GM03348 (cell line): ENCODE results near the gene UNC93A.
"Not testable (repeated sequence)": the region's sequence is repeated elsewhere in the genome, so short reads cannot be mapped to it uniquely, and the experiment has no call there.

Experiments
- DNase-seq: peaks from one replicate; pipeline ENCODE4 v3.0.0; 2012; ENCODE audit warnings: low spot score

The UNC93A gene

DNA sequence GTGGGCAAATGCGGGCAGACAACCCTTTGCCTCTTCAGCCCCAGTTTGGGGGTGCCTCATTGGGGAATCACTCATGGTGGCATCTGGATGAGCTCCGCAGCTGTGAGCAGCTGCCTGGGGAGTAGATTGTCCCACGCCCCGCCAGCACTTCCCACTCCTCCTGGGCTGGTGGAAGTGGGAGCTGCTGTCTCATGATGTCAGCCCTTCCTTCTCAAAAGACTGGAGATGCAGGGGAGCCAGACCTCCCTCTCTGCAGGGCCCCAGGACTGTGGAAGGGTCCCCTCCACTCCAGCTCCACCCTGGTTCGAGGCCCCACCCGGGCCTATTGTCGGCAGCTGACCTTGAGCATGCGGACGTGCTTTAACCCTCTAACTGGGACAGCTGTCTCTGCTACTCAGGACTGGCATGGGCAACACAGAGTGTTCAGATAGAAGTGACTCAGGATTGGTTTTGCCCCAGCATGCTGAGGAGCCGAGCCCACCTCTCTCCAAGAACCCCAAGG is 2.0 kb downstream of the UNC93A start:
- DNase-seq: no peak

DNA sequence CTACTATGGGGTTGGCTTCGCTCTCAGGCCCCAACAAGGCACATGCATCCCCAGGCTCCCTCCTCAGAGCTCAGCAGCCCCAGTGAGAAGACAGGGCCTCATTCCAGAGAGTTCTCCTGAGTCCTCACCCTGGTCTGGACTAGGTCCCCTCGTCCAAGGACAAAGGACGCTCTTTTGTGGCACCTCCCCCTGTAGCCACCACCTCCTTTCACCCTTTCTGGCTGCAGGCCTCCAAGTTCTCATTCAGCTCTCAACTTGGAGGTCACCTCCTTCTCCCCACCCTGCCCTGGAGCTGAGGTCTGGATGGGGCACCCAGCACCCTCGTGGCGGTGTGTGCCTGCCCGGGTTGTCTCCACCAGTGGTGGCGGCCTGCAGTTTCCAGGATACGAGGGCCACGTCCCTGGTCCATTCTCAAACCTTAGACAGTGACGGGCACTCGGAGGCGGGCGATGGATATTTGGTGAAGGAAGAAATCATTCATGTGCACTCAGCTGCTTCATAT is 2.5 kb downstream of the UNC93A start:
- no peak for DNase-seq

DNA sequence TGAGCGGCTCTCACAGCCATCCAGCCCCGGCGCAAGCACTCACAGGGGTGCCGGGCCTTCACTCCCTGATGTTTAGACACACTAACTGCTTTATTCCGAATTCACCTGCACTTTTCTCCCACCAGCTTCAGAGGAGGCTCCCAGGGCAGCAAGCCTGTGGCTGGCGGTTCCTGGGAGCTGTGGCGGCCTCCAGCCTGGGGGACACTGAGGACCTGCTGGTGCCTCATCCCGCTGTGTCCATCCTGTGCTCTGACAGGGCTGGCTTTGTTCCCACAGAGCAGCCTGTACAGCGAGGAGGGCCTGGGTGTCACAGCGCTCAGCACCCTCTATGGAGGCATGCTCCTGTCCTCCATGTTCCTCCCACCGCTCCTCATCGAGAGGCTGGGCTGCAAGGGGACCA is 3.1 kb downstream of the UNC93A start:
- no peak for DNase-seq

DNA sequence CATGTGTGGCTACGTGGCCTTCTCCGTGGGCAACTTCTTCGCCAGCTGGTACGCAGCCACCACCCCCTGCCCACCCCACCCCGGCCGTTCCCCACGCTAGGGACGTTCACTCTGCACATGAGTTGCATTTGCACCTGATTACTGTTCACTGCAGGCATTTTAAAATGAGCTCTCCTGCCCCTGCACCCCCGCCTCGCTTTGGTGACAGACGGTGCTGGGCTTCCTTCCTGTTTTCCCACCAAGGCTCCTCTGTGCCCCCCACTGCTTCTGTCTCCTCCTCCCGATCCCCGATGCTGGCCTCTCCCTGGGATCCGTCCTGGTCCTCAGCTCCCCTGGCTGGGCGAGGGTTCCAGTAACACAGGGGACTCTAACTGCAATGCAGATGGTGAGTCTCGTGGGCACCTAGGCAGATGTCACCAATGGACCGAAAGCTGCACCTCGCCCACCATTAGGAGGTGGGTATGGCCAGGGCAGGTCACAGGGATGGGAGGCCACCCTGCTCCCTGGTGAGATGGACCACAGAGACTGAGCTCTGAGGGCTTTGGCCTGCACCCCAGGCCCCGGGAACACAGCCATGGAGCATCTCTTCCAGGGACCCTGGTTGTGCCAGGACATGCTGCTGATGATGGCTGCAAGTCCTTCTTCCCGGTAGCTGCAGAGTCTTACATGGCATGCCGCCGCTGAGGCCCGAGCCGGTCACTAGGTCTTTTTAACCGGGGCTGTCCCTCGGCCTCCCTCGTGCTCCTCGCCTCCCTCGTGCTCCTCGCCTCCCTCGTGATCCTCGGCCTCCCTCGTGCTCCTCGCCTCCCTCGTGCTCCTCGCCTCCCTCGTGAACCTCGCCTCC is 3.8 kb downstream of the UNC93A start:
- DNase-seq: no peak

DNA sequence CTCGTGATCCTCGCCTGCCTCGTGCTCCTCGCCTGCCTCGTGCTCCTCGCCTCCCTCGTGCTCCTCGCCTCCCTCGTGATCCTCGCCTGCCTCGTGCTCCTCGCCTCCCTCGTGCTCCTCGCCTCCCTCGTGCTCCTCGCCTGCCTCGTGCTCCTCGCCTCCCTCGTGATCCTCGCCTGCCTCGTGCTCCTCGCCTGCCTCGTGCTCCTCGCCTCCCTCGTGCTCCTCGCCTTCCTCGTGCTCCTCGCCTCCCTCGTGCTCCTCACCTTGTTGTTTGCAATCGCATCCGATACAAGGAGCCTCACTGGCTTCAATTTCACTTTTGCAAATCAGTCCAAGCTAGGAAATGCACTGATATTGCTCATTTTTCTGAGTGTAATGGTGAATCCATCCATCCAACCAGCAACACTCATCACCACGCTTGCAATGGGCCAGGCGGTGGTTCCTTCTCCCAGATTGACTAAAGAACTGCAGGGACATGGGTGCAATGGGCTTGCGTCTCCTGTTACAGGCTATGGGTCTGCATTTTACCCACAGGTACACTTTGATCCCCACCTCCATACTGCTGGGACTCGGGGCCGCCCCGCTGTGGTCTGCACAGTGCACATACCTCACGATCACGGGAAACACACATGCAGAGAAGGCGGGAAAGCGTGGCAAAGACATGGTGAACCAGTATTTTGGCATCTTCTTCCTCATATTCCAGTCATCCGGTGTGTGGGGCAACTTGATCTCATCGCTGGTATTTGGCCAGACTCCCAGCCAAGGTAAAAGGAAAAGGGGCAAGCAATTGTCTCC is 4.6 kb downstream of the UNC93A start:
- no peak for DNase-seq

DNA sequence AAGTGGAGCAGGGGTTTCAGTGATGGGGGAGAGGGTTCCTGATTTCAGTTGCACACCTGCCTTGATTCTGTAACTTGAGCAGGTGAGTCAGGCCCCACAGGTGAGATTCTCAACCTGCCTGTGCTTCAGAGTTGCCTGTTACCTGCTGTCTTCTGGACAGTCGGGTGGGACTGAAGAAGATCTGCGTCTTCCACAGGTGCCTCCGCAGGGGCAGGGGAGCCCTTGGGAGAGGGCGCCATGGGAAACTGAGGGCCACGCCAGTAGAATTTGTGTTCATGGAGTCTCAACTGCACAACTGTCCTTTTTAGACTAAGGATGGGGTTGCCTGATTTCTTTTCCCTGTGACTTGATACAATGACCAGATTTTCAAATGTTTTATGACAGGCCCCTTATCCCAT is 5.2 kb downstream of the UNC93A start:
- DNase-seq: no peak

DNA sequence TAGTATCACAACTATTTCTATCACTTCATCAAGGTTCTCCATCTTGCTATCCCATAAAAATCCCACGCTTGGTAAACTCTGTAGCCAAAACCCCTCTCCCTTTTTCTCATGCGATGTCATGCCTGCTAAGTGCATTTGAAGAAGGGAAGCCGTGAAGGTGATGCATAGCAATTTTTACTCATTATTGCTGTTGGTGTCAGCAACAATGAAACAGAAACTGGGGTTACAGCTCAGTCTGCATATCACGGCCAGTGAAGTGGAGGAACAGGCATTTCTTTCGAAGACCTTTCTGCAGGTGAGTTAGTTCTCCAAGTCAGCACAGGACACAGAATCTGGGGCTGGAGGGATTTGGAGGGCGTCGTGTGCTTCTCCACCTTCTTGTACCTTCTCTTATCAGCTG is 5.8 kb downstream of the UNC93A start:
- DNase-seq: no peak

DNA sequence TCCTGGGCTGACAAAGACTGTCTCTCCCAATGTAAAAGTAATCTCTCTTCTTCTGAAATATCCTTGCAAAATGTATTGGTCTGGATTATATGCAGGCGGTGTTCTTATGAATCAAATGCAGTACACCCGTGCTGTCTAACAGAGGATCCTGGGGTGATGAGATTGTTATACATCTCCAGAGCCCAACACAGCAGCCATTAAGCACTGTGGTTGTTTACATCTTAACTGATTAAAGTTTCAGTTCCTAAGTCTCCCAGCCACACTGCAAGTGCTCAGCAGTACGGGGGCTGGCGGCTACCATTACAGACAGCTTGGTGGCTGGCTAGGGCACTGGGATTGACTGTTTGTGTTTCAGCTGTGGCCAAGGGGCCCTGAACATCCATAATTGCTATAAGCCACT is 7.0 kb downstream of the UNC93A start:
- no peak for DNase-seq

DNA sequence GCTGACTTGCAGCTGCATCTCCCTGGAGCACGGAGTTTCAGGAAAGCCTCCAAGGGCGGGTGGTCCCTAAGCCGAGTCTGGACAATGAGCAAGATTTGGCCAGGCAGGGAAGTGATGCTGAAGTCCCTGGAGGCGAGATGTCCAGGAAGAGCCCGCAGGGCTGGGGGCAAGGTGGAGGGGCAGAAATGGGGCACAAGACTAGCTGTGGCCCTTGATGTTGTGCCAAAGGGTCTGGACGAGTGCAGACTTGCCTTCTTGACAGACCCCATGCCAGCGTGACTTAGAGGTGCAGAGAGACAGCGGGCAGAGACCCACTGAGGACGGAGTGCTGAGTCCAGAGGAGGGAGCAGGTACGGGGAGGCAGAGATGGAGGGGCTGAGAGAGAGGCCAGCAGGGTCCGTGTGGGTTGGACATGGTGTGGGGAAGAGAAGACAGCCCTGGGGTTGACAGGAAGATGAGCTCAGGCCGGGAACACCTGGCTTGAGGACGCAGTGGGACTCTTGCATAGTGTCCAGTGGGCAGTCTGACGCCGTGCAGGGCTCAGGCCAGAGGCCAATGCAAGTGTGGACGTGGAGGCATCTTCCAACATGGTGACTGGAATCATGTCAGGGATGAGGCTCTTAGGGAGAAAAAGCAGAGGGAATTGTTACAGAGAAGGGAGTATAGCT is 8.7 kb downstream of the UNC93A start:
- no peak for DNase-seq

DNA sequence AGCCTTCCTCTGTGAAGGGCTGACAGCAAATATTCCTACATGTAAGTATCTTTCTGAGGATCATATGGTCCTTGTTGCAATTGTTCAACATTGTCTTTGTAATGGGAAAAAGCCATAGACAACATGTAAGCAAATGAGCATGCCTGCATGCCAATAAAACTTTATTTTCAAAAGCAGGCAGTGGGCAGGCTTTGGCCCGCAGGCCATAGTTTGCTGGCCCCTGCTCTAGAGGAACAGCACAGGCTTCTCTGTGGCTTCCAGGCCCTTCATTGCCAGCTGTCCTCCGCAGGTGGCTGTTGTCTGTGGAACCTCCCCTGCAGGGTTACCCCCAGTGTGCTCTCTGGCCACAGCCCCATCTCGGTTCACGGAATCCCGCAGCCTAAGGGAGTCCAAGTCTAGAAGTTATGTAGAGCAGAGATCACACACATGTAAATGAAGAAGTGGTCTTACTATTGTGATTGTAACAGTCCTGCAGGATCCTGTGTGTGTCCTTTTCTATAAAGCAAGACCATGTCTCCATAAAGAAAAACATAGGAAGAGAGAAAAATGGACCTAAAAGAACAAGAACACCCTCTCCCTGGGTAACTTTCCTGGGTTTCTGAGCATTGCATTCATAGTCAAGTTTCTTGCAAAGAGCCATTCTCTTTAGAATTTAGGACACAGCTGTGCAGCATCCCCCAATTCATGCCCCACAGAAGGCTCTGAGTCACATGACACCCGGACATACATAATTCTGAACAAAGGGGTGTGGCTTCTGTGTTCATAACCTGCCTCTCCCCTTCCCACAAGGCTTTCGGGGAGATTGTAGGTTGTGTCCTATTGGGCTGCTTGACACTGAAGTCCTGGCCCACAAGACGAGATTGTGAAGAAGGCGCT is 10.0 kb downstream of the UNC93A start:
- no peak for DNase-seq

DNA sequence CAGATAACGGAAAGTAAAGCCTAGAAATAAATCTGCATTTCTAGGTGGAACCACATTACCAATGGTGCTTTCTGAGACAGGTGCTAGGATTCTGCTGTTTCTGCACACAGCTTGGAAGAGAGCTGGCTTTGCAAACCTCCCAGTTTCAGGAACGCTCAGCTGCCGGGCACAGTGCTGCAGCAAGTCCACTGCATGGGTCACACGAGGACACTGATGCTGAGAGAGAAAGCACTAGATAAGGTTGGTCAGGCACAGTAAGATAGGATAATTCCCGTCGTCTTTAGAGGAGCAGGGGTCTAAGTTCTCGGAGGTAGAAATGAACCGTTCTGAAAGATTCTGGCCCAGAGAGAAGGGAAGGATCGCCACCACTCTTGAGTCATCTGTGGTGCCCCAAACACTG is 11.0 kb downstream of the UNC93A start:
- no peak for DNase-seq

DNA sequence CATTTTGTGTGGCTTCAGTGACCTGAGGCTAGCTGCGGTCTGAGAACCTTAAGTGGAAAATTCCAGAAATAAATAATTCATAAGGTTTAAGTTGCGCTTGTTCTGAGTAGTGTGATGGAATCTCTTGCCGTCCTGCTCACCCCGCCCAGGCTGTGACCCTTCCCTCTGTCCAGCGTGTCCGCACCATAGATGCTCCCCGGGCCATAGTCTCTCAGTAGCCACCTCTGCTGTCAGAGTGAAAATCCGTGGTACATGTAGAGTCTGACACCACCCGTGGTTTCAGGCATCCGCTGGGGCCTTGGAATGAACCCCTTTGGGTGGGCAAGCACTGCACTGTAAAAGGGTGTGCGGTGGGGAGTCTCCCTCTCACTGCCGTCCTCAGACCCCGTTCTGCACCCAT is 11.7 kb downstream of the UNC93A start:
- DNase-seq: no peak

DNA sequence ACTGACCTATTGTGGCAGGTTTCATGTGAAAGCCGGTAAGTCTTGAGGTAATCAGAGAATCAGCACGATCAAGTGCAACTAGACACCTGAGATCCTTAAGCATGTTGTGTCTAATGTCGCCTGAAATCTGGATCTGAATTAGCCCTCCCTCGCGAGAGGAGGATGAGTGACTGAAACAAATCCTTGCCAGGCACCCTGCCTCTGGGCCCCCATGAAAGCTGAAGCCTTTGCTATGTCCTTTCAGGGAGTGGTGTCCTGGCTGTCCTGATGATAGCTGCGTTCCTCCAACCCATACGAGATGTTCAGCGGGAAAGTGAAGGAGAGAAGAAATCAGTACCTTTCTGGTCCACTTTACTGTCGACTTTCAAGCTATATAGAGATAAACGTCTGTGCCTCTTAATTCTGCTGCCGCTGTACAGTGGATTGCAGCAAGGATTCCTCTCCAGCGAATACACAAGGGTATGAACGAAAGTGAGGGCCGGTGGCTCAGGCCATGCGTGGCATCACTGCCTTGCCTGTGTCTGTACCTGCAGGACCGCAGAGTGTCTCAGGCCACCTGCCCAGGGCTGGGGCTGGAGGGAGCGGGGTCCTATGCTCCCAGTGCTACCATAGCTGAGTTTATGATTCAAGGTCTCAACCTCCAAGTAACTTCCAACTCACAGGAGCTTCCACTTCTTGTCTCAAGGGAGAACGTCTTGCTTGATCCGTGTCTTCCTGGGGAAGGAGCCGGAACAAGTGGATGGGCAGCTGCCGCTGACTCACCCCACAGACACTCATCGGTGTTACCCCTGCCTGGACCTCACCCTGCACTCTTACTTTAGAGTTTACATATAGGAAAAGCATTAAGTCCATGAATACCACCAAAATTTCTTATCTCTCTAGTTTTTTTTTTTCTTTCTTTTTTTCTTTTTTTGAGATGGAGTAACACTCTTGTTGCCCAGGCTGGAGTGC is 12.8 kb downstream of the UNC93A start:
- no peak for DNase-seq

DNA sequence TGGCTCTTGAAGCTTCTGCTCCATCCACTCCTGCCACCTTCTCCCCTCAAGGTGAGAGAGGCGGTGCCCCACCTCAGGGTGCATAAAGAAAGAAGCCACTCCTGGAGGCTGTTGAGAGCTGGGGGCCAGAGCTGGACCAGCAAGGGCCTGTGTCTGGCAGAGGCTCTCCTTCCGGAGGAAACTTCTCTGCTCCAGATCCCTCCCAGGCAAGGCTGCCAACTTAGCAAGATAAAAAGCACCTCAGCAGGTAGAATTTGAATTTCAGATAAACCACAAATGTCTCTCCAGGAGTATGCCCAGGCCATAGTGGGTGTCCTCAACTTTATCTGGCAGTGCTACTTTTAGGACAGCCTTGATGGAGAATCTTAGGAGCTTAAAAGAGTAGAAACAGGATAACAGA is 13.8 kb downstream of the UNC93A start:
- DNase-seq: no peak

DNA sequence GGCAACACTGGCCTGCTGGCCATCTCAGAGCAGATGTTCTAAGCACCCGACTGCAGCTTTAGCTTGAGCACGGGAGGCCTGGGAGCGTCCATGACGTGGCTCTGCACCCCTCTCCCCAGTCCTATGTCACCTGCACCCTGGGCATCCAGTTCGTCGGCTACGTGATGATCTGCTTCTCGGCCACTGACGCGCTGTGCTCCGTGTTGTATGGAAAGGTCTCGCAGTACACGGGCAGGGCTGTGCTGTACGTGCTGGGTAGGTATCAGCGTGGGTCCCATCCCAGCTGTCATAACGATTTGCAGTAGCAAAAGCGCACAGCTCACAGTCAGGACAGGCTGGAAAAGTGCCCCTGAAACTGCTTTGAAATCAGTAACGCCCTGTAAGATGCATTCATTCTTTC is 14.7 kb downstream of the UNC93A start:
- DNase-seq: no peak

DNA sequence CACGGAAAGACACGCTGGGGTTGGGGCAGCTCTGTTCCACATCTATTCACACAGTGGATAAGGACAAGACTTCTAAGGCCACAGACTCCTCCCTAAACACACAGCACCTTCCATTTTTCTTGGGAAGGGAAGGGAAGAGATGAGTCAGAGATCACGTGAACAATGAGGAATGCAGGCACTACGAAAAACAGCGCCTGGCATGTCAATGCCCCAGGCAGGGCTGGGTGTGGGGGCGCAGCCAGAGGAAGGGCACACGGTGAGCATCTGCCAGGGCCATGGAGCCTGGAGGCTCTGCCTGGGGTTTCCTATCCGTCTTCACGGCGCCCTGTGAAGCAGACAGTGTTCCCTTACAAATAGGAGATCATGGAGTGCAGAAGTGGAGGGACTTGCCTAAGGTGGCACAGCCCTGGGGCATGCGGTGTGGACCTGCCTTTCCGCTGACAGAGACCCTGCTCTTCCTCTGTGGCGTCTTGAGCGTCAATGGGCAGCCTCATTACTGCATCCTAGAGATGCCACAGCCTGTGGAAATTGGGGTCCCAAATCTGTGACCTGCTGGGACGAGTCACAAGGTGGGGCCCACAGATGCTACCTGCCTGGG is 15.4 kb downstream of the UNC93A start:
- no peak for DNase-seq

DNA sequence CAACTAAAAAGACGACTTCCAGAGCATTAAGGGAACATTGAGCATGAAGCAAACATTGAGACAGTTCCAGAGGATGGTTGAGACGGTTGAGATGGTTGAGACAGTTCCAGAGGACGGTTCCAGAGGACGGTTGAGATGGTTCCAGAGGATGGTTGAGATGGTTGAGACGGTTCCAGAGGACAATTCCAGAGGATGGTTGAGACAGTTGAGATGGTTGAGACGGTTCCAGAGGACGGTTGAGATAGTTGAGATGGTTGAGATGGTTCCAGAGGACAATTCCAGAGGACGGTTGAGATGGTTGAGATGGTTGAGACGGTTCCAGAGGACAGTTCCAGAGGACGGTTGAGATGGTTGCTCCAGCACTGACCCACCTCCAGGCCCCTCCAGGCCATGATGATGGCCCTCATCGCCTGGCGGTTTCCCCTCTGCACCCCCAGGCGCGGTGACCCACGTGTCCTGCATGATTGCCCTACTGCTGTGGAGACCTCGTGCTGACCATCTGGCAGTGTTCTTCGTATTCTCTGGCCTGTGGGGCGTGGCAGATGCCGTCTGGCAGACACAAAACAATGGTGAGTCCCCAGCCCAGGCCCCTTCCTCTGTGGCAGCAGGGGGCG is 16.3 kb downstream of the UNC93A start:
- no peak for DNase-seq

DNA sequence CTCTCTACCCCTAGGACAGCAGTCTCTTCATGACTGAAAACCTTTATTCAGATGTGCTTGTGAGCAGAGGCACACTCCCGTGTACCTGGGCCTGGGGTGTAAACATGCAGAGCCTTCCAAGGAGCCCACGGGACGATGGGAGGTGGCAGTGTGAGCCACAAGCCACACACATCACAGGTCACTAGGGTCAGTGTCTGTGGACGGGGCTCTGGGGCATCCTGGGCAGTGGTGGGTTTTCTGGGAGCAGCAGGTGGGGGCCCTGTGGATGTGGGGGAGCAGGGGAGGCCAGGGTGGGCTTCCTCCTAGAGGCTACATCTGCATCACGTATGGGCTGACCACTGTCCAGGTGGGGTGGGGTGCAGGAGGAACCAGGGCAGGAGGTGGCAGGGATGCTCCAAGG is 17.1 kb downstream of the UNC93A start:
- no peak for DNase-seq

DNA sequence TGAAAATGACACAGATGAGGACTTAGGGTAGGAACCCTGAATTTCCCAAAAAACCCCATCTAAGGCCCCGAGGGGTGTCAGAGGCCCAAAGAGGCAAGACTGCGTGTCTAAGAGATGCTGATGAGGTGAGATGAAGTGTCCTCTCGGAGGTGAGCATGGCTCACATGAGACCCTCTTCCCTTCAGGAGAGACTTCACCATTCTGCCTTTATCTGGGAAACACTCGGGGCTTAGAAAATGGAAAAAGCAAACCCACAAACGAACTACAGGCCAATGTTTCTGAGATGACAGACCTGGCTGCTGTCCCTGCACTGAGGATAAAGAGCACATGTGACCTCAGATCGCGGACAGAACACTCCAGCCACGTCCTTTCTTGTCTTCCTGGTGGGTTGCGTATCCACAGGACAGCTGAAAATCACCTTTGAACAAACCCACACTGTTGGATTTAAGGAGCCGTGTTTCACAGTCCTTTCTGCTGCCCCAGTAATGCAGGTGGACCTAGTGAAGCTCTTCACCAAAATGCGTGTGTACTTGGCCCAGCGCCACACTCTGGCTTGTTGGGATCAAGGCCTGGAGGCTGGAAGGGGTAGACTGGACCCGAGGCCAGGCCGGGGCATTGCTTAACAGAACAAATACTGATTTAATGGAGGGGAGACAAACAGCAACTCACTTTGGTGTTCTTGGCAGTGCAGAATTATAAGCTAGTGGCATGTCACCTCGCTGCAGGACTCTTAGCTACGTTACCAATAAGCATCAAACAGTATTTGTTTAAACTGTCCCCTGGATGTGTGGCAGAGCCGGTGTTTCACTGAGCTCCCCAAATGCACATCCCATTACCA is 18.5 kb downstream of the UNC93A start:
- DNase-seq: not testable (repeated sequence)
